A172 (cell line): Measurements from ENCODE around the gene CEP85L. TPM values are rescaled to one million over a fixed set of nuclear protein-coding genes. Genes with fewer than 3 reads are reported as not detected.

Experiments
- DNase-seq: peaks from one replicate; pipeline ENCODE4 v3.0.0-alpha.2; 2015; ENCODE audit warnings: low spot score
- total RNA-seq: library from RNA; depleted of rRNA; stranded (reverse); fragments of >200 nt; shearing (Covaris generic); gene quantifications from 2 replicates; pipeline ENCODE4 v1.2.3, GENCODE V29; 2014; rRNA removed

Gene CEP85L
- total RNA-seq, 1 experiment from 2014 or later = 5.0 TPM

- DNase-seq = no peak
Measured at GRCh38 chr6:118419448-118420394, 231.7 kb downstream of the CEP85L start.

Other genes starting within 250 kb of the CEP85L start
- gene PLN, start 103.3 kb downstream of the CEP85L start, total RNA-seq = not detected in 2 replicates
- 46.9 and 54.8 TPM in 2 replicates for gene ASF1A, start 242.6 kb upstream of the CEP85L start, total RNA-seq